NB4 (cell line): ENCODE measurements around the gene ZRANB3.

Experiments
- DNase-seq: peaks from one replicate; pipeline ENCODE4 v3.0.0; 2010; ENCODE audit warnings: low read depth
- H3K4me3 ChIP-seq: one replicate; pipeline ENCODE4 v1.5.1; 2011; ENCODE audit warnings: mild to moderate bottlenecking, low read depth, low read length, moderate library complexity
- CTCF ChIP-seq: IDR thresholded peaks from one replicate; pipeline ENCODE4 v1.5.1; 2012; ENCODE audit warnings: low read depth, low read length
- MAX ChIP-seq: IDR thresholded peaks from 2 replicates; pipeline ENCODE4 v1.6.1; 2011; ENCODE audit warnings: low read depth, low read length
- MYC ChIP-seq: IDR thresholded peaks from 2 replicates; pipeline ENCODE4 v1.6.1; 2011; ENCODE audit warnings: low read depth, low read length
- POLR2A ChIP-seq: IDR thresholded peaks from 2 replicates; pipeline ENCODE4 v1.6.1; 2011; ENCODE audit warnings: mild to moderate bottlenecking; ENCODE audit not compliant: insufficient read length; ENCODE audit errors: extremely low read depth

The ZRANB3 gene

GRCh38 chr2:135157856-135158255, 373.2 kb downstream of the ZRANB3 start:
- TF ChIP-seq MYC (no peak), CTCF (no peak), MAX (no peak), POLR2A (no peak)
- DNase-seq = no peak
- H3K4me3 ChIP-seq = no peak overlapping the region

GRCh38 chr2:135154962-135155361, 376.1 kb downstream of the ZRANB3 start:
- no peak overlapping the region for H3K4me3 ChIP-seq
- TF ChIP-seq POLR2A = no peak
- no peak for TF ChIP-seq MAX
- no peak for TF ChIP-seq MYC
- TF ChIP-seq CTCF = no peak

GRCh38 chr2:135152361-135152760, 378.7 kb downstream of the ZRANB3 start:
- no peak for DNase-seq
- TF ChIP-seq CTCF (no peak), POLR2A (no peak), MYC (no peak), MAX (no peak)
- no peak overlapping the region for H3K4me3 ChIP-seq

More at GRCh38 chr2:135154962-135155361, 376.1 kb downstream of the ZRANB3 start:
- no peak for DNase-seq

- H3K4me3 ChIP-seq = no peak overlapping the region
- no peak for TF ChIP-seq POLR2A
- no peak for TF ChIP-seq MYC
- no peak for TF ChIP-seq CTCF
- no peak for TF ChIP-seq MAX
- no peak for DNase-seq
Measured at GRCh38 chr2:135151615-135152014, 379.4 kb downstream of the ZRANB3 start.

- DNase-seq = no peak
- H3K4me3 ChIP-seq = no peak overlapping the region
- TF ChIP-seq POLR2A (no peak), CTCF (no peak), MAX (no peak), MYC (no peak)
Measured at GRCh38 chr2:135150725-135151124, 380.3 kb downstream of the ZRANB3 start.

GRCh38 chr2:135149251-135149650, 381.8 kb downstream of the ZRANB3 start:
- TF ChIP-seq MYC (no peak), MAX (no peak), CTCF (no peak), POLR2A (no peak)
- DNase-seq = no peak

More at GRCh38 chr2:135149251-135149650, 381.8 kb downstream of the ZRANB3 start:
- no peak overlapping the region for H3K4me3 ChIP-seq
